Neural cell (in vitro differentiated cells): ENCODE measurements around the gene HOGA1. TPM values are rescaled to one million over a fixed set of nuclear protein-coding genes. Genes with fewer than 3 reads are reported as not detected.

Experiments
- H2AFZ ChIP-seq: fragments of 200-600, 300-800 bp; sonication (generic), shearing (Covaris generic); 2 replicates; pipeline ENCODE4 v1.6.0; 2014; ENCODE audit warnings: low read depth, mild to moderate bottlenecking, antibody characterized with exemption, low read length, moderate library complexity
- H3F3A ChIP-seq: fragments of 200-600 bp; shearing (Covaris generic); 2 replicates; pipeline ENCODE4 v1.6.1; 2016; ENCODE audit warnings: mild to moderate bottlenecking, moderate library complexity, mixed read lengths, antibody characterized with exemption, low read length; ENCODE audit not compliant: insufficient read depth, poor library complexity, severe bottlenecking
- H3K27ac ChIP-seq: fragments of 200-600, 300-800 bp; sonication (generic), shearing (Covaris generic); 2 replicates; pipeline ENCODE4 v1.5.1; 2014; ENCODE audit warnings: mild to moderate bottlenecking, low read length, moderate library complexity
- H3K27me3 ChIP-seq: fragments of 300-800, 200-600 bp; sonication (generic), shearing (Covaris generic); 2 replicates; pipeline ENCODE4 v1.6.0; 2014; ENCODE audit warnings: mild to moderate bottlenecking, low read depth, low read length, moderate library complexity; ENCODE audit not compliant: insufficient read depth
- H3K36me3 ChIP-seq: fragments of 300-800, 200-600 bp; sonication (generic), shearing (Covaris generic); 2 replicates; pipeline ENCODE4 v1.5.1; 2014; ENCODE audit warnings: mild to moderate bottlenecking, antibody characterized with exemption, low read length, moderate library complexity; ENCODE audit not compliant: insufficient read depth
- H3K4me2 ChIP-seq: fragments of 300-800, 200-600 bp; sonication (generic), shearing (Covaris generic); 2 replicates; pipeline ENCODE4 v1.6.0; 2014; ENCODE audit warnings: mild to moderate bottlenecking, low read length
- H3K4me3 ChIP-seq: fragments of 300-800, 200-600 bp; sonication (generic), shearing (Covaris generic); 2 replicates; pipeline ENCODE4 v1.5.1; 2014; ENCODE audit warnings: mild to moderate bottlenecking, low read length, moderate library complexity
- H3K79me2 ChIP-seq: fragments of 200-600 bp; shearing (Covaris generic); replicated peaks from 2 replicates; pipeline ENCODE4 v1.6.0; 2014; ENCODE audit warnings: mild to moderate bottlenecking, low read length, moderate library complexity; ENCODE audit not compliant: insufficient read depth
- H3K9ac ChIP-seq: fragments of 300-800, 200-600 bp; sonication (generic), shearing (Covaris generic); 2 replicates; pipeline ENCODE4 v1.6.1; 2016; ENCODE audit warnings: mild to moderate bottlenecking, low read length, mixed read lengths
- H3K9me2 ChIP-seq: fragments of 200-600 bp; shearing (Covaris generic); 2 replicates; pipeline ENCODE4 v1.6.1; 2016; ENCODE audit warnings: mild to moderate bottlenecking, low read length, mixed read lengths; ENCODE audit not compliant: insufficient read depth
- H3K9me3 ChIP-seq: fragments of 200-600, 300-800 bp; sonication (generic), shearing (Covaris generic); 2 replicates; pipeline ENCODE4 v1.6.1; 2016; ENCODE audit warnings: mild to moderate bottlenecking, mixed run types, low read length, moderate library complexity, mixed read lengths
- H4K20me1 ChIP-seq: fragments of 200-600 bp; shearing (Covaris generic); 2 replicates; pipeline ENCODE4 v1.6.1; 2016; ENCODE audit warnings: mild to moderate bottlenecking, mixed run types; ENCODE audit not compliant: insufficient read depth
- EP300 ChIP-seq: fragments of 450-650 bp; conservative IDR thresholded peaks from 2 replicates; pipeline ENCODE4 v1.6.1; 2014; ENCODE audit warnings: antibody characterized with exemption, mild to moderate bottlenecking, moderate library complexity; ENCODE audit not compliant: poor library complexity, severe bottlenecking
- EZH2 ChIP-seq: fragments of 200-600, 300-800 bp; shearing (Covaris generic), sonication (generic); IDR thresholded peaks from 2 replicates; pipeline ENCODE4 v1.6.1; 2014; ENCODE audit warnings: antibody characterized with exemption, low read length, borderline replicate concordance, mild to moderate bottlenecking; ENCODE audit not compliant: insufficient read depth, poor library complexity, severe bottlenecking
- MXI1 ChIP-seq: fragments of 450-650 bp; conservative IDR thresholded peaks from 2 replicates; pipeline ENCODE4 v1.6.1; 2014; ENCODE audit warnings: antibody characterized with exemption, mild to moderate bottlenecking; ENCODE audit not compliant: poor library complexity, severe bottlenecking
- POLR2AphosphoS5 ChIP-seq: IDR thresholded peaks from 2 replicates; pipeline ENCODE4 v1.6.1; 2012
- RAD21 ChIP-seq: fragments of 450-650 bp; conservative IDR thresholded peaks from 2 replicates; pipeline ENCODE4 v1.6.1; 2014; ENCODE audit warnings: antibody characterized with exemption, mild to moderate bottlenecking, moderate library complexity
- SMC3 ChIP-seq: fragments of 450-650 bp; conservative IDR thresholded peaks from 2 replicates; pipeline ENCODE4 v1.6.1; 2014; ENCODE audit warnings: antibody characterized with exemption, mild to moderate bottlenecking, moderate library complexity; ENCODE audit not compliant: poor library complexity
- TAF1 ChIP-seq: IDR thresholded peaks from 2 replicates; pipeline ENCODE4 v1.6.1; 2012; ENCODE audit warnings: low read depth
- polyA plus RNA-seq: library from polyadenylated mRNA; depleted of rRNA; stranded (reverse); fragments of >200 nt; gene quantifications from 2 replicates; pipeline ENCODE4 v1.2.3, GENCODE V29; 2014
- TF ChIP-seq, protein P1 (sequence below): fragments of 450-650 bp; IDR thresholded peaks from 2 replicates; pipeline ENCODE4 v1.5.1; 2014; ENCODE audit warnings: antibody characterized with exemption, mild to moderate bottlenecking, moderate library complexity; ENCODE audit not compliant: poor library complexity, severe bottlenecking
- TF ChIP-seq, protein P2 (sequence below): IDR thresholded peaks from 2 replicates; pipeline ENCODE4 v1.6.1; 2012; ENCODE audit warnings: borderline replicate concordance

The HOGA1 gene
- polyA plus RNA-seq, 1 donor from 2014 or later, result not detected

DNA sequence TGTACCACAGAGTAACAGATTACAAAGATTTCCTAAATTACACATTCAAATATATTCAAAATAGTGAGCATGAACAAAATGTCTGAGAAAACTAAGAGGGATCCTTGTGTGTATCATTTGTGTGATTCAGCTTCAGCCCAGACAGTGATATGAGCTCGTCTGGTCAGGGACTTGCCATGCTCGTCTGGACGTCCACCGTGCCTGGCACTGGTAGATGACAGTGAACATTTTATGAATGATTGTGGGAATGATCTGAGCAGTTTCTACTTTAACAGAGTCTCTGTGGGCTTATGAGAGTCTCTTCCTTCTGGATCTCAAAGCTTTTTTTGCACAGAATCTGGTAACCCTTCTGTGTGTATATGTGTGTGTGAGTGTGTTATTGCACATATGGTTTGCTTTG lies 45.8 kb upstream of the HOGA1 start:
- H3K27me3 ChIP-seq, result no peaks in the 10 kb centered on the region
- H2AFZ ChIP-seq, result no peak overlapping the region
- H3K9me2 ChIP-seq, result no peaks in the 10 kb centered on the region
- H3K9ac ChIP-seq, result no peak overlapping the region
- H3F3A ChIP-seq, result no peaks in the 10 kb centered on the region
- H3K4me3 ChIP-seq, result no peak overlapping the region
- H3K79me2 ChIP-seq, result no peaks in the 10 kb centered on the region
- no peak for TF ChIP-seq TAF1
- no peak for TF ChIP-seq MXI1
- TF ChIP-seq, protein P1, sequence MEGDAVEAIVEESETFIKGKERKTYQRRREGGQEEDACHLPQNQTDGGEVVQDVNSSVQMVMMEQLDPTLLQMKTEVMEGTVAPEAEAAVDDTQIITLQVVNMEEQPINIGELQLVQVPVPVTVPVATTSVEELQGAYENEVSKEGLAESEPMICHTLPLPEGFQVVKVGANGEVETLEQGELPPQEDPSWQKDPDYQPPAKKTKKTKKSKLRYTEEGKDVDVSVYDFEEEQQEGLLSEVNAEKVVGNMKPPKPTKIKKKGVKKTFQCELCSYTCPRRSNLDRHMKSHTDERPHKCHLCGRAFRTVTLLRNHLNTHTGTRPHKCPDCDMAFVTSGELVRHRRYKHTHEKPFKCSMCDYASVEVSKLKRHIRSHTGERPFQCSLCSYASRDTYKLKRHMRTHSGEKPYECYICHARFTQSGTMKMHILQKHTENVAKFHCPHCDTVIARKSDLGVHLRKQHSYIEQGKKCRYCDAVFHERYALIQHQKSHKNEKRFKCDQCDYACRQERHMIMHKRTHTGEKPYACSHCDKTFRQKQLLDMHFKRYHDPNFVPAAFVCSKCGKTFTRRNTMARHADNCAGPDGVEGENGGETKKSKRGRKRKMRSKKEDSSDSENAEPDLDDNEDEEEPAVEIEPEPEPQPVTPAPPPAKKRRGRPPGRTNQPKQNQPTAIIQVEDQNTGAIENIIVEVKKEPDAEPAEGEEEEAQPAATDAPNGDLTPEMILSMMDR, result no peak
- no peak for TF ChIP-seq POLR2AphosphoS5
- TF ChIP-seq RAD21, result no peak
- no peak for TF ChIP-seq EP300
- TF ChIP-seq, protein P2, sequence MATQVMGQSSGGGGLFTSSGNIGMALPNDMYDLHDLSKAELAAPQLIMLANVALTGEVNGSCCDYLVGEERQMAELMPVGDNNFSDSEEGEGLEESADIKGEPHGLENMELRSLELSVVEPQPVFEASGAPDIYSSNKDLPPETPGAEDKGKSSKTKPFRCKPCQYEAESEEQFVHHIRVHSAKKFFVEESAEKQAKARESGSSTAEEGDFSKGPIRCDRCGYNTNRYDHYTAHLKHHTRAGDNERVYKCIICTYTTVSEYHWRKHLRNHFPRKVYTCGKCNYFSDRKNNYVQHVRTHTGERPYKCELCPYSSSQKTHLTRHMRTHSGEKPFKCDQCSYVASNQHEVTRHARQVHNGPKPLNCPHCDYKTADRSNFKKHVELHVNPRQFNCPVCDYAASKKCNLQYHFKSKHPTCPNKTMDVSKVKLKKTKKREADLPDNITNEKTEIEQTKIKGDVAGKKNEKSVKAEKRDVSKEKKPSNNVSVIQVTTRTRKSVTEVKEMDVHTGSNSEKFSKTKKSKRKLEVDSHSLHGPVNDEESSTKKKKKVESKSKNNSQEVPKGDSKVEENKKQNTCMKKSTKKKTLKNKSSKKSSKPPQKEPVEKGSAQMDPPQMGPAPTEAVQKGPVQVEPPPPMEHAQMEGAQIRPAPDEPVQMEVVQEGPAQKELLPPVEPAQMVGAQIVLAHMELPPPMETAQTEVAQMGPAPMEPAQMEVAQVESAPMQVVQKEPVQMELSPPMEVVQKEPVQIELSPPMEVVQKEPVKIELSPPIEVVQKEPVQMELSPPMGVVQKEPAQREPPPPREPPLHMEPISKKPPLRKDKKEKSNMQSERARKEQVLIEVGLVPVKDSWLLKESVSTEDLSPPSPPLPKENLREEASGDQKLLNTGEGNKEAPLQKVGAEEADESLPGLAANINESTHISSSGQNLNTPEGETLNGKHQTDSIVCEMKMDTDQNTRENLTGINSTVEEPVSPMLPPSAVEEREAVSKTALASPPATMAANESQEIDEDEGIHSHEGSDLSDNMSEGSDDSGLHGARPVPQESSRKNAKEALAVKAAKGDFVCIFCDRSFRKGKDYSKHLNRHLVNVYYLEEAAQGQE, result no peak
- TF ChIP-seq SMC3, result no peak
- TF ChIP-seq EZH2, result no peak
- H4K20me1 ChIP-seq, result no peaks in the 10 kb centered on the region
- H3K36me3 ChIP-seq, result no peaks in the 10 kb centered on the region
- H3K9me3 ChIP-seq, result no peaks in the 10 kb centered on the region
- no peak overlapping the region for H3K27ac ChIP-seq
- H3K4me2 ChIP-seq, result no peak overlapping the region

DNA sequence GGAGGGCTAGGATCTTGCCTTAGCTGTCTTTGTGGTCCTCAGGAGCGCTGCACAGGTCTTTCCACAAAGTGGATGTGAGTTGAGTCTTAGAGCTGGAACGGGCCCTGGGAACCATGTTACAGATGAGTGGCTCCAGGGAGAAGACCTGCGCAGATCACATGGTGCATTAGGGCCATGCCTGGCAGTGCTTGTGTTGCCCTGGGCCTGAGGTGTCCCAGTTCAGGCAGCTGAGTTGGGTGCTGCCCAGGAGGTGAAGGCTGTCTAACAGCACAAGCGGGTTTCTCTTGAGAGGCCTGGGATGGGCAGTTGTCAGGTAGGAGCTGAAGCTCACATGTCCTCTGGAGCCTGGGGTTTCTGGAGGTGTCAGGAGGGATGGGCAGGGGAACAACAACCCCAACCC lies 45.4 kb upstream of the HOGA1 start:
- Histone ChIP-seq H2AFZ (no peak overlapping the region), H3K9me2 (no peaks in the 10 kb centered on the region), H3K27me3 (no peaks in the 10 kb centered on the region), H3K9ac (no peak overlapping the region), H3K36me3 (no peaks in the 10 kb centered on the region), H3F3A (no peaks in the 10 kb centered on the region), H3K27ac (no peak overlapping the region), H3K4me2 (no peak overlapping the region), H4K20me1 (no peaks in the 10 kb centered on the region), H3K9me3 (no peaks in the 10 kb centered on the region), H3K4me3 (no peak overlapping the region), H3K79me2 (no peaks in the 10 kb centered on the region)
- TF ChIP-seq RAD21 (no peak), EP300 (no peak)
- TF ChIP-seq, protein P2, result no peak
